HL-60 (cell line): Measurements from ENCODE around the gene PLIN1.

ENCODE experiments used
- GABPA ChIP-seq: IDR thresholded peaks from 2 replicates; pipeline ENCODE4 v1.6.1; 2012; ENCODE audit warnings: low read depth
- REST ChIP-seq: IDR thresholded peaks from 2 replicates; pipeline ENCODE4 v1.6.1; 2012; ENCODE audit warnings: low read depth; ENCODE audit not compliant: insufficient replicate concordance
- TF ChIP-seq, protein P1 (sequence below): IDR thresholded peaks from one replicate; pipeline ENCODE4 v1.5.1; 2011; ENCODE audit warnings: low read length, control low read depth, inconsistent platforms; ENCODE audit not compliant: insufficient read depth

GRCh38 chr15:89649716-89650115 is 29.5 kb downstream of the PLIN1 start:
- TF ChIP-seq, protein P1, sequence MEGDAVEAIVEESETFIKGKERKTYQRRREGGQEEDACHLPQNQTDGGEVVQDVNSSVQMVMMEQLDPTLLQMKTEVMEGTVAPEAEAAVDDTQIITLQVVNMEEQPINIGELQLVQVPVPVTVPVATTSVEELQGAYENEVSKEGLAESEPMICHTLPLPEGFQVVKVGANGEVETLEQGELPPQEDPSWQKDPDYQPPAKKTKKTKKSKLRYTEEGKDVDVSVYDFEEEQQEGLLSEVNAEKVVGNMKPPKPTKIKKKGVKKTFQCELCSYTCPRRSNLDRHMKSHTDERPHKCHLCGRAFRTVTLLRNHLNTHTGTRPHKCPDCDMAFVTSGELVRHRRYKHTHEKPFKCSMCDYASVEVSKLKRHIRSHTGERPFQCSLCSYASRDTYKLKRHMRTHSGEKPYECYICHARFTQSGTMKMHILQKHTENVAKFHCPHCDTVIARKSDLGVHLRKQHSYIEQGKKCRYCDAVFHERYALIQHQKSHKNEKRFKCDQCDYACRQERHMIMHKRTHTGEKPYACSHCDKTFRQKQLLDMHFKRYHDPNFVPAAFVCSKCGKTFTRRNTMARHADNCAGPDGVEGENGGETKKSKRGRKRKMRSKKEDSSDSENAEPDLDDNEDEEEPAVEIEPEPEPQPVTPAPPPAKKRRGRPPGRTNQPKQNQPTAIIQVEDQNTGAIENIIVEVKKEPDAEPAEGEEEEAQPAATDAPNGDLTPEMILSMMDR, result no peak
- TF ChIP-seq REST (no peak), GABPA (no peak)
